Activated naive CD4-positive, alpha-beta T cell treated with anti-CD3 and anti-CD28 coated beads, Interleukin-2, amount 50 U/mL, for 24 hours (primary cell): ENCODE measurements around the gene GRIA4.
"Not testable (repeated sequence)": the region's sequence is repeated elsewhere in the genome, so short reads cannot be mapped to it uniquely, and the experiment has no call there.

Source experiments
- H3K27ac Mint-ChIP-seq: one replicate; pipeline ENCODE4 v1.8.0; 2021; ENCODE audit warnings: mild to moderate bottlenecking, mixed read lengths
- H3K27me3 Mint-ChIP-seq: one replicate; pipeline ENCODE4 v1.8.0; 2021; ENCODE audit warnings: mixed read lengths
- H3K36me3 Mint-ChIP-seq: one replicate; pipeline ENCODE4 v1.8.0; 2021; ENCODE audit warnings: mixed read lengths
- H3K4me1 Mint-ChIP-seq: one replicate; pipeline ENCODE4 v1.8.0; 2021; ENCODE audit warnings: mixed read lengths
- H3K4me3 Mint-ChIP-seq: one replicate; pipeline ENCODE4 v1.8.0; 2021; ENCODE audit warnings: mild to moderate bottlenecking, mixed read lengths
- H3K9me3 Mint-ChIP-seq: one replicate; pipeline ENCODE4 v1.8.0; 2021; ENCODE audit warnings: mixed read lengths

GRIA4 gene

GRCh38 chr11:105979997-105980703 lies 370.3 kb downstream of the GRIA4 start:
- Mint-ChIP-seq H3K27me3 (peaks cover 2% of the 10 kb centered on the region), H3K4me1 (no peaks in the 10 kb centered on the region), H3K4me3 (no peak overlapping the region), H3K27ac (no peak overlapping the region), H3K9me3 (peaks cover 4% of the 10 kb centered on the region), H3K36me3 (no peaks in the 10 kb centered on the region)

DNA sequence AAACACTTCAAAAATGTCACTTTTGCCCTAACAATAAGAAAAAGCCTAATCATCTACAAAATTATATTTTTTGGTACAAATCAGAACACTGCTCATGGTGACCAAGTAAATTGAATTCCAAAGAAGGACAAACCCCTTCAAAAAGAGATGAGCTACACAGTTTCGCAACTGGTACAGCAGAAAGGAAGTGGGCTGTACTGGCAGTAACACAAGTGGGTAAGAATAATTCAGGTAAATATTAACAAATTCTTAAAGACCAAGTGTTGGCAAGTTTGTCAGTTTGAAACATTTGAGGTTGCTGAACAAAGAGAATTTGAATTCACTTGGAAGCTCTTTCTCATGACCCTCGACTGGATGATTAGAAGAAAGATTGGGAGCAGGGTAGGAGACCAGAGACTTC lies 376.7 kb downstream of the GRIA4 start:
- Mint-ChIP-seq H3K36me3 (no peaks in the 10 kb centered on the region), H3K9me3 (no peaks in the 10 kb centered on the region)

DNA sequence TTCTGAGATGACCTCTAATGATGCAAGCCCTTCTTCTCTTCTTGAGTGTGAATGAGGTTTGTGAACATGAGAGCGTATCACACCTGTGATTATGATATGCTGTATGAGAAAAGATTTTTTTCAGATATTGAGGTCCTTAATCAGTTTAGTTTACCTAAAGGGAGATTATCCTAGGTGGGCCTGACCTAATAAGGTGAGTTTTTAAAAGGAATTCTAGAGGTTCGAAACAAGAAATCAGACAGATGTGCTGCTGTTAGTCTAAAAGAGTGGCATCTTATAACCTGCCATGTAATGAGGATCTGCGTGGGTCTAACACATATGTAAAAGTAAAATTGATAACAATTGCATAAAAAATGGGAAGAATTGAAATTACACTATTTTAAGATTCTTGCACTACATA lies 378.3 kb downstream of the GRIA4 start:
- Mint-ChIP-seq H3K4me1 (no peaks in the 10 kb centered on the region), H3K9me3 (peaks cover 11% of the 10 kb centered on the region), H3K27ac (no peak overlapping the region), H3K27me3 (no peaks in the 10 kb centered on the region), H3K36me3 (peaks cover 8% of the 10 kb centered on the region), H3K4me3 (no peak overlapping the region)

More for the DNA sequence above, 376.7 kb downstream of the GRIA4 start:
- Mint-ChIP-seq H3K27me3 (no peaks in the 10 kb centered on the region), H3K4me3 (no peak overlapping the region), H3K27ac (no peak overlapping the region), H3K4me1 (no peaks in the 10 kb centered on the region)

- H3K36me3 Mint-ChIP-seq = peaks cover 14% of the 10 kb centered on the region
- no peak overlapping the region for H3K4me3 Mint-ChIP-seq
- H3K27me3 Mint-ChIP-seq = no peaks in the 10 kb centered on the region
- no peaks in the 10 kb centered on the region for H3K4me1 Mint-ChIP-seq
- no peak overlapping the region for H3K27ac Mint-ChIP-seq
- peaks cover 14% of the 10 kb centered on the region for H3K9me3 Mint-ChIP-seq
These were observed 379.3 kb downstream of the GRIA4 start for GRCh38 chr11:105989124-105989523.

GRCh38 chr11:105991888-105992287 lies 382.0 kb downstream of the GRIA4 start:
- no peak overlapping the region for H3K4me3 Mint-ChIP-seq
- H3K9me3 Mint-ChIP-seq = peaks cover 14% of the 10 kb centered on the region
- no peak overlapping the region for H3K27ac Mint-ChIP-seq
- peaks cover 28% of the 10 kb centered on the region for H3K36me3 Mint-ChIP-seq
- no peaks in the 10 kb centered on the region for H3K4me1 Mint-ChIP-seq
- H3K27me3 Mint-ChIP-seq = no peaks in the 10 kb centered on the region

- H3K9me3 Mint-ChIP-seq = no peaks in the 10 kb centered on the region
- no peak overlapping the region for H3K27ac Mint-ChIP-seq
- H3K27me3 Mint-ChIP-seq = no peaks in the 10 kb centered on the region
- H3K36me3 Mint-ChIP-seq = peaks cover 63% of the 10 kb centered on the region
- no peak overlapping the region for H3K4me3 Mint-ChIP-seq
- peaks cover 27% of the 10 kb centered on the region for H3K4me1 Mint-ChIP-seq
These were observed 391.6 kb downstream of the GRIA4 start for GRCh38 chr11:106001304-106002012.

- H3K4me3 Mint-ChIP-seq, H3K9me3 Mint-ChIP-seq, H3K27ac Mint-ChIP-seq, H3K27me3 Mint-ChIP-seq: not testable (repeated sequence)
- Mint-ChIP-seq H3K36me3 (peaks cover 64% of the 10 kb centered on the region), H3K4me1 (peaks cover 21% of the 10 kb centered on the region)
These were observed 393.2 kb downstream of the GRIA4 start for GRCh38 chr11:106003094-106003493.

- no peak overlapping the region for H3K4me3 Mint-ChIP-seq
- H3K36me3 Mint-ChIP-seq = peaks cover 51% of the 10 kb centered on the region
- no peak overlapping the region for H3K27ac Mint-ChIP-seq
- no peaks in the 10 kb centered on the region for H3K27me3 Mint-ChIP-seq
- H3K4me1 Mint-ChIP-seq = peaks cover 52% of the 10 kb centered on the region
- H3K9me3 Mint-ChIP-seq = peaks cover 5% of the 10 kb centered on the region
These were observed 401.6 kb downstream of the GRIA4 start for GRCh38 chr11:106011481-106011880.

- Mint-ChIP-seq H3K4me3 (no peak overlapping the region), H3K27ac (peak overlapping the region; percentile 31), H3K4me1 (peaks cover 63% of the 10 kb centered on the region), H3K9me3 (peaks cover 5% of the 10 kb centered on the region), H3K27me3 (no peaks in the 10 kb centered on the region), H3K36me3 (peaks cover 41% of the 10 kb centered on the region)
These were observed 402.9 kb downstream of the GRIA4 start for GRCh38 chr11:106012744-106013143.

GRCh38 chr11:106014035-106014434 lies 404.2 kb downstream of the GRIA4 start:
- Mint-ChIP-seq H3K4me3 (no peak overlapping the region), H3K9me3 (peaks cover 5% of the 10 kb centered on the region), H3K27ac (no peak overlapping the region), H3K27me3 (no peaks in the 10 kb centered on the region), H3K4me1 (peaks cover 76% of the 10 kb centered on the region), H3K36me3 (peaks cover 36% of the 10 kb centered on the region)

DNA sequence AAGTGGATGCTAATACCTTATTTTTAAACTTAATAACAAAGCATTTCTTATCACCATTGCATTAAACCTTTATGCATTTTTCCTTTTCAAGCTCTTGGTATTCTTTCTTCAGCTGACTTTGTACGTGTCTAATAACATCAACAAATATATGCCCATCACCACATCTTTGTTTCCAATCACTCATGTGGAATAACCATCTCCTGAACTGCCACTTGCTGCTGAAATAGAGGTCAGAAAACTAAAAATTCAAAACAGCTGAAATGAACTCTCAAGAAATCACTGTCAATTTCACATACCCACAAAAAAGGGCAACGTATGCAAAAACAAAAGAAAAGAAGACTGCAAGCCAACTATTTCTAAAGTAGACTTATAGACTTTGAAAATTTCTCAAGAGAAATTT lies 404.7 kb downstream of the GRIA4 start:
- Mint-ChIP-seq H3K4me1 (peaks cover 77% of the 10 kb centered on the region), H3K9me3 (peaks cover 4% of the 10 kb centered on the region), H3K27ac (no peak overlapping the region), H3K4me3 (no peak overlapping the region), H3K36me3 (peaks cover 33% of the 10 kb centered on the region), H3K27me3 (no peaks in the 10 kb centered on the region)

GRCh38 chr11:106015066-106015465 lies 405.2 kb downstream of the GRIA4 start:
- no peak overlapping the region for H3K4me3 Mint-ChIP-seq
- H3K27me3 Mint-ChIP-seq = no peaks in the 10 kb centered on the region
- H3K36me3 Mint-ChIP-seq = peaks cover 31% of the 10 kb centered on the region
- H3K27ac Mint-ChIP-seq = no peak overlapping the region
- no peaks in the 10 kb centered on the region for H3K9me3 Mint-ChIP-seq
- H3K4me1 Mint-ChIP-seq = peaks cover 77% of the 10 kb centered on the region

DNA sequence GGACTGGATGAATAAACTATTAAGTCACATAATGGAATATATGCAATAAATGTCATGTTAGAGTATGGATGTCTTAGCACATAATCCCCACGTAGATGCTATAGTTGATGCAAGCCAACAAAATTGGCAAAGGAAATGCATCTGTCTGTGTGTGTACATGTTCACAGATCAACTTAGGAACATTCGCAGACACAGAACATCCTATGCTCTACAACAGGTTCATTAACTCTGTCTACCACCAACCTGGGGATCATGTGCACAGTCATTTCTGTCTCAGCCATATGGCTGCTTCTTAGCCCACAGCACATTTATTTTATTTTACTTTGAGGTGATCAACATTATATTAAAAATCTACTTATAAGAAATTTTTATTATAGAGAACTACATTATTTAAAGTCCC lies 407.2 kb downstream of the GRIA4 start:
- H3K36me3 Mint-ChIP-seq = peaks cover 22% of the 10 kb centered on the region

GRCh38 chr11:106021181-106021966 lies 411.5 kb downstream of the GRIA4 start:
- H3K4me1 Mint-ChIP-seq = peaks cover 59% of the 10 kb centered on the region
- H3K36me3 Mint-ChIP-seq = peaks cover 14% of the 10 kb centered on the region
- peak overlapping the region; percentile 99 for H3K4me3 Mint-ChIP-seq
- no peaks in the 10 kb centered on the region for H3K27me3 Mint-ChIP-seq
- no peaks in the 10 kb centered on the region for H3K9me3 Mint-ChIP-seq
- peak overlapping the region; percentile 97 for H3K27ac Mint-ChIP-seq

More for the DNA sequence above, 407.2 kb downstream of the GRIA4 start:
- Mint-ChIP-seq H3K4me3 (no peak overlapping the region), H3K9me3 (no peaks in the 10 kb centered on the region), H3K27me3 (no peaks in the 10 kb centered on the region), H3K27ac (no peak overlapping the region), H3K4me1 (peaks cover 78% of the 10 kb centered on the region)

DNA sequence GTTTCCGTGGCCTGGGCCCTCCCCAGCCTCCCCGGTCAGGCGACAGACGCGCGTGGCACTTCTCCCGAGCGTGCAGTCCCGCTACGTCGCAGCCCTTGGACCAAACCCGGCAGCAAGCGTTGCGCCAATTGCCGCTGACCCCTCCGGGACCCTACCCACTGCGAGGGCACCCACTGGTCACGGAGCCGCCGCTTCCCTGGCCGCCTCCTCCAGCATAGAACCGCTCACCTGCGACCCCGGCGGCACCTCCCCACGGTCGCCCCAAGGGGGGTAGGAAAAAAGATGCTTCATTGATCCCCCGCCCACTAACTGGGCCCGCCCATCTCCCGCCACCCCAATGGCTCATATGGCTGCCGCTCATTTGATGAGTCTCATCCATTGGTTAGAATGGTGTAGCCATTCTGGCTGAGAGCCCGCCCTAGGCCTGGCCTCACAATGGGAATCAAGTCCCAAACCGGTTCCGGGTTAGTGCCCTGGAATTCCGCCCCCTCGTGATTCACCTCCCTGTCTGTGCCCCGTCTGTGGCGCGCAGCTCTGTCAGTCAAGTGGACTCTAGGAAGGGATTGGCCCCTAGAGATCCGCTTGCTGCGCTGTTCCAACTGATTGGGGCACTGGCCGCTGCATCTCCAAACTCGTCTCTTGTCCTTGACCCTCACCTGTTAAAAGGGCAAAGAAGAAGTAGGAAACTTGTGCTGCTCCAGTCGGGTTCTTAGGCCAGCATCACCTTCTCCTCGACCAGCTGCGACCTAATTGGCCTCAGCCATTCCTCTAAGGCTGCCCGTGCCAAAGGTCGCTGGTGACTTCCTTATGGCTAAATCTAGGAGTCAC lies 412.3 kb downstream of the GRIA4 start, which contains the start of gene MSANTD4:
TSS of gene MSANTD4 (minus strand) at position 274 of the 828 bp plus-strand sequence. CDS start 11,323 bp downstream, outside the sequence.
- Mint-ChIP-seq H3K36me3 (peaks cover 13% of the 10 kb centered on the region), H3K4me1 (peaks cover 51% of the 10 kb centered on the region), H3K4me3 (peak within 1 kb of the TSS; percentile 99), H3K27ac (peak within 1 kb of the TSS; percentile 97), H3K9me3 (no peaks in the 10 kb centered on the region), H3K27me3 (no peaks in the 10 kb centered on the region)
